Middle frontal gyrus (tissue), 1 donor: ENCODE data around the gene MYOM1.
"Not testable (repeated sequence)": the region's sequence is repeated elsewhere in the genome, so short reads cannot be mapped to it uniquely, and the experiment has no call there.

Experiments
- DNase-seq: peaks from one replicate; pipeline ENCODE4 v3.0.0-alpha.2; 2015; ENCODE audit warnings: low spot score; ENCODE audit errors: extremely low spot score

The MYOM1 gene

DNA sequence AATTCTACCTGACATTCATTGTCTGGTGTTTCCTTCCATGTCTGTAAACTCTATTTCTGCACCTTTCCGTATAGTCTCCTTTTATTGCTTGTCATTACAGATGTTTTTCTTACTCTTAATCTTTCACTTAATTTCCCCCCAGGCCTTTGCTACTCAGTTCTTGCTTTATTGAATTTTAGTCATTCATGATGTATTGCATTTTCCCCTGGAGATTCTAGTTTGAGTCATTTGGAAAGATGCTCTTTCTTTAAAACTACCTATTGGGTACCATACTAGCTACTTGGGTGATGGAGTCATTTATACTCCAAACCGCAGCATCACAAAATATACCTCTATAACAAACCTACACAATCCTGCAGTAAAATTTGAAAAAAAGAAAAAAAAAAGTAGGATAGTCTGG, 179.6 kb downstream of the MYOM1 start:
- DNase-seq, result no peak

DNA sequence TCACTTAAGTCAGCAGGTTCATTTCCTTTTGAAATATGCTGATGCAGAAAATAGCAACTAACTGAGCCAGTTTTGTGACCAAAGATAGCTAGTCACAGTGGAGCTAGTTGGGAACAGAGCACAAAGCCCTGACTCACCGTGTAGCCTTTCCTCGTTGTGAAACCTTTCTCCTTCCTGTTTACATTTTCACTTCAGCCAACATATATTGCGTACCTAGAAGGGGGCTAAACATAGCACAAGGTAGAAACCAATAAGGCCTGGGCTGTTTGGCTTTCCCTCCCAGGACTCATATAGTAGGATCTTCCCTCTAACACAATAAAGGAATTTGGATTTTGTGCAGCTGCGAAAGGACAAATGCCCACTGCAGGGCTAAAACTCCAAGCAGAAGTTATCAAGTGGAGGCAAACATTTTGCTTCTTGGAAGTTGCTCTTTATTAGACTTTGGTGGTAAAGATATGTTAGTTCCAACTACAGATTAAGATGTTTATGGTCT, 182.3 kb downstream of the MYOM1 start:
- no peak for DNase-seq

DNA sequence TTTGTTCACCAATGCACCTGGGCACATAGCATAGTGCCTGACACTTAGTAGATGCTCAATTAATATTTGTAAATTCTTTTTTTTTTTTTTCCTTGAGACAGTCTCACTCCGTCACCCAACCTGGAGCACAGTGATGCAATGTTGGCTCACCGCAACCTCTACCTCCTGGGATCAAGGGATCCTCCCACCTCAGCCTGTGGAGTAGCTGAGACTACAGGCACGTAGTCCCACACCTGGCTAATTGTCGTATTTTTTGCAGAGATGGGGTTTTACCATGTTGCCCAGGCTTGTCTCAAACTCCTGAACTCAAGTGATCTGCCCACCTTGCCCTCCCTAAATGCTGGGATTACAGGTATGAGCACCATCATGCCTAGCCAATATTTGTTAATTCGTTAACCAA, 183.7 kb downstream of the MYOM1 start:
- DNase-seq, result no peak

DNA sequence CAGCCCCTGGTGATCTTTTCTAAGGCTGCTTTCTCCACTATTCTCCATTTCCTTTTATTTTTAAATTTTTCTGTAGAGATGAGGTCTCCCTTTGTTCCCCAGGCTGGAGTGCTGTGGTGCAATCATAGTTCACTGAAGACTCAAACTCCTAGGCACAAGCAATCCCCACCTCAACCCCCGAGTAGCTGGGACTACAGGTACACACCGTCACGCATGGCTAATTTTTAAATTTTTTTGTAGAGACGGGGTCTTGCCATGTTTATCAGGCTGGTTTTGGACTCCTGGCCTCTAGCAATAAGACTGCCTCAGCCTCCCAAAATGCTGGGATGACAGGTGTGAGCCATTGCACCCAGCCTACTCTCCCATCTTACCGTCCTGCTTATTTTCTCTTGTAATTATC, 184.1 kb downstream of the MYOM1 start:
- DNase-seq, result no peak

DNA sequence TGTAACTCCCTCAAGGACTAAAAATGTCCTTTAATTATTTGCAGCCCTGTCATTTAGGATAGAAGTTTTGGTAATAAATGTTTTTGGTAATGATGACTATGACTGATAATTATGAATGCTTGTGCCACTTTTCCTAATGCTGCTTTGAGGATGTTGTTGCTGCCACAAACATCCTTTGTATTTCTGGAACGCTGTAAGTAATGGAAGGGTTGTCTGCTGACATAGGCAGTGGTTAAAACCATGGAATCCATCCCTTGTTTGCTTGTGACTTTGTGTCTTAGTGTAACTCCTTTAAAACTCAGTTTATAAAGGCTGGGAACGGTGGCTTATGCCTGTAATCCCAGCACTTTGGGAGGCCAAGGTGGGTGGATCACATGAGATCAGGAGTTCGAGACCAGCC, 187.0 kb downstream of the MYOM1 start:
- no peak for DNase-seq

DNA sequence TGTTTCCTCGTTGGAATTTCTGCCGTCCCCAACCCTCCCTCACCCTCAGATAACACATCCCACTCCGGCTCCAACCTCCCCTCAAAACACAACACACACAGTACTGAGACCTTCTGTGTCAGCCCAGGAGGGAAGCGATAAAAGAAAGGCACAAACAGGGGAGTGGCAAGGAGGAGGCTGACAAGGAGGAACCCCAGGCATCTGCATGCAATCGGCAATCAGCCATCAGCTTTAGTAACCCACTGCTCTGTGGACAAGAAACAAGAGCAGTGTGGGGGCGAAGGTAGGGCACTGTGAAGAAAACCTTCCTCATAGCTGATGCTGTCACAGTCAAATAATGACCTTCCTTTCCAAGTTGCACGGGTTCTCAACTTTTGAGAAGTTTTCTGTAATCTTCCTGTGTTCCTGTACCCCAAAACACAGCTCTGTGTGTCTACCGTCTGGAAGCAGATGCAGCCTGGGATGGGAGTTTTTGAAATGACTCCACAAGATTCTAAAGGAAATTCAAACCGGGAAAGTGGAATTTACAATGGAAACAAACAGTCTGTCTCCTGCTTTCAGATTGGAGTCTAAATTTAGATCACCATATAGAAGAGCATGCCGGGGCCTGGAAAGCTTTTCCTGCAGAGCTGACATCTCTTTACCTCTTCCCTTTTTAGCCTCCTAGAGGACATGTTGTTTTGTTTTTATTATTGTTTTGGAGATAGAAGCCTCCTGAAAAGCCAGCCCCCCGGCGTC, 190.4 kb downstream of the MYOM1 start:
- no peak for DNase-seq

DNA sequence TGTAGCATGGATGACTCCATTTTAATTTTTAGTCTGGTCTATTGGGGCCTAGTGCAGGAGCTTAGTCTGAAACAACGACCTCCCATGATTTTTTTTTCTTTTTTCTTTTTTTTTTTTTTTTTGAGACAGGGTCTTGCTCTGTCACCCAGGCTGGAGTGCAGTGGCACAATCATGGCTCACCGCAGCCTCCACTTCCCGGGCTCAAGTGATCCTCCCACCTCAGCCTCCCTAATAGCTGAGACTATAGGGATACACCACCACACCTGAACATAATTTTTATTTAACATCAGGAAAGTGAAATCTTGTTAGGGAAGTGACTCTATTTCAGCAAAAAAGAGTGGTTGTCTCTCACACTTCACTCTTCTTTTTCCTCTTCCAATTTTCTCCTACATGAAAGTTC, 191.7 kb downstream of the MYOM1 start:
- DNase-seq, result not testable (repeated sequence)

DNA sequence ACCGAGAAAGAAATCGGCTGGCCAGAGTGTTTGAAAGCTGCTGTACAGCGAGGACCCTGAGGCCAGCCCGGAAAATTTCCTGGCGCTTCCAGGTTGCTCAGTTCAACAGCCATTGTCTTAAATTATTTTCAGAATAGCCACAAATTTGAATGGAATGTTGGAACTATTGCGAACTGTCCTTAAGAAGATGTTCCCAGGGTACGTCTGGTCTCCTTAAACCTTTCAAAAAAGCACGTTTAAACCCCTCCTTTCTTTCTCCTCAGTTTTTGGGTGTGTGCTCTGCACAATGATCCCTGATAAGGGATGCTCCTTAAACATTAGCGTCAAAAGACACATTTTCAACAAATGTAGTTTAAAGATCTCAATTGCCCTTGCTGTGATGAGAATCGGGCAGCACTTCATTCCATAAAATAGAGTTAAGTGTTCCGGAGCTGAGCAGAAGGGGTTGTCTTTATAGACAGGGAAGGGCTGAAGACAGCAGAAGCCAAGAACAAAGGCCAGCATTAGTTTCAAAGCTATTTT, 192.3 kb downstream of the MYOM1 start:
- DNase-seq, result no peak

DNA sequence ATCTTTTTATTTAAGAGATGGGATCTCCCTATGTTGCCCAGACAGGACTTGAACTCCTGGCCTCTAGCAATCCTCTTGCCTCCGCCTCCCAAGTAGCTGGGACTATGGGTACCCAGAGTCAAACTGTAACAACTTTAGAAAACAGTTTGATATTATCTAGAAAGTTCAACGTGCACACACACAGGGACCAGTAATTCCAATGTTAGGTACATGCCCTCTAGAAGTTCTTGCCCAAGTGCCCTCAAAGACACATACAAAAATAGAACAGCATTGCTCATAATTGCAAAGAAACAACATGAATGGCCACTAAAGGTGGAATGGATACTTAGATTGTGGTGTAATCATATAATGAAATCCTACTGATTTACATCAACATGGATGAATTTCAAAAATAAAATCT, 194.2 kb downstream of the MYOM1 start:
- DNase-seq, result no peak

DNA sequence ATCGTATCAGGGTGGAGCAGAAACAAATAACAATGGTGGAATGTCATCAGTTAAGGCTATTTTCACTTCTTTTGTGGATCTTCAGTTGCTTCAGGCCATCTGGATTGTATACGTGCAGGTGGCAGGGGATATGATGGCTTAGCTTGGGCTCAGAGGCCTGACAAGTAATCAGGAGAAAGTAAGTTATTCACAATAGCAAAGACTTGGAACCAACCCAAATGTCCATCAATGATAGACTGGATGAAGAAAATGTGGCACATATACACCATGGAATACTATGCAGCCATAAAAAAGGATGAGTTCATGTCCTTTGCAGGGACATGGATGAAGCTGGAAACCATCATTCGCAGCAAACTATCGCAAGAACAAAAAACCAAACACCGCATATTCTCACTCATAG, 196.2 kb downstream of the MYOM1 start:
- not testable (repeated sequence) for DNase-seq
